RWPE1 (cell line): Measurements from ENCODE around the gene LETMD1.
A peak's percentile ranks its signal among the peaks of the same experiment; 100 is the strongest.

Experiments
- CTCF ChIA-PET: fragments of 350-600 bp; sonication (Branson Sonifier 250); formaldehyde crosslinking; extraction: SDS; loops from one replicate; lab custom pipeline; 2021; lab: Yijun Ruan, JAX
- POLR2A ChIA-PET: fragments of 400-600 bp; formaldehyde crosslinking; extraction: SDS; loops from one replicate; lab custom pipeline; 2020; ENCODE audit warnings: antibody characterized with exemption; ENCODE audit not compliant: low non-redundant PET; lab: Yijun Ruan, JAX
- DNase-seq: peaks from one replicate; pipeline ENCODE4 v3.0.0; 2012; ENCODE audit warnings: low spot score
- H3K27ac ChIP-seq: fragments of 450-650 bp; 2 replicates; pipeline ENCODE4 v1.5.1; 2017
- CTCF ChIP-seq: fragments of 450-650 bp; conservative IDR thresholded peaks from 2 replicates; pipeline ENCODE4 v1.5.1; 2017; ENCODE audit warnings: low read depth, mild to moderate bottlenecking

LETMD1 gene

GRCh38 chr12:51047655-51048540 lies at the start of gene LETMD1:
TSS of gene LETMD1 (plus strand) at chr12:51048327. CDS start at chr12:51048357, 30 bp downstream.
- peak; percentile 94 for TF ChIP-seq CTCF
- POLR2A ChIA-PET: interaction anchor here (0.6 to 1.5 kb wide), 2 partner anchors 12 to 192 kb away, joined by 4 to 11 read pairs; no protein-coding TSS in a partner anchor
- DNase-seq: peak; percentile 98
- CTCF ChIA-PET: interaction anchor here (0.6 to 1.2 kb wide), 4 partner anchors 20 to 732 kb away, joined by 3 to 8 read pairs (median 3); no protein-coding TSS in a partner anchor
- H3K27ac ChIP-seq: peak within 1 kb of the TSS; percentile 89

GRCh38 chr12:50999093-50999492 lies 49.0 kb upstream of the LETMD1 start:
- DNase-seq: no peak
- ChIA-PET POLR2A (no interaction called here), CTCF (interaction anchor here (0.7 to 1.0 kb wide), 2 partner anchors 42 to 174 kb away, joined by 3 to 7 read pairs; no protein-coding TSS in a partner anchor)
- TF ChIP-seq CTCF: no peak
- no peak overlapping the region for H3K27ac ChIP-seq

- CTCF ChIA-PET: no interaction called here
- TF ChIP-seq CTCF: no peak
- no peak overlapping the region for H3K27ac ChIP-seq
- DNase-seq: peak; percentile 13
- POLR2A ChIA-PET: no interaction called here
Observed at GRCh38 chr12:51000245-51000644, 47.9 kb upstream of the LETMD1 start.

- DNase-seq: no peak
- H3K27ac ChIP-seq: no peak overlapping the region
- ChIA-PET CTCF (no interaction called here), POLR2A (no interaction called here)
- TF ChIP-seq CTCF: no peak
Observed at GRCh38 chr12:51001799-51002198, 46.3 kb upstream of the LETMD1 start.

- TF ChIP-seq CTCF: no peak
- CTCF ChIA-PET: interaction anchor here (0.7 kb wide), 1 partner anchor 255 kb away, joined by 3 read pairs; no protein-coding TSS in a partner anchor
- no peak overlapping the region for H3K27ac ChIP-seq
- POLR2A ChIA-PET: no interaction called here
- no peak for DNase-seq
Observed at GRCh38 chr12:51004504-51004903, 43.6 kb upstream of the LETMD1 start.

- no peak for TF ChIP-seq CTCF
- DNase-seq: no peak
- H3K27ac ChIP-seq: no peak overlapping the region
- CTCF ChIA-PET: no interaction called here
- POLR2A ChIA-PET: no interaction called here
Observed at GRCh38 chr12:51005030-51005429, 43.1 kb upstream of the LETMD1 start.
